ENCODE data around the gene RGS17.

RGS17 gene

DNA sequence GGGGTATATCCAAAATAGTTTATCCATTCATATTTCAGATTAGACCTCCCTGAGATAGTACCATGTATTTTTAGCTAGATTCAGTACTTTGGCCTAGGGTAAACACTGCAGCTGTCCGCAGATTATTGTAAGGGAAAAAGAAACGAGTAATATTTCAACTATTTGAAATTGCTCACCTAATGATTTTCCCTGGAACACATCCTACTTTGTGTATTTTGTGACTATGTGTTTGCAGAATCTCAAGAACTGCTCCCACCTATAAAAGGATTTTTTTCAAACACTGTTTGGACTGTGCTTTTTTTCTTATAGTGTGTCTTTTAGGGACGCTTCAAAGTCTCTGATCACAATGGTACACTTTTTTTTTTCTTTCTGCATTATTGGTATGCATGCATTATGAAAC, 42.3 kb downstream of the RGS17 start:
- TF ChIP-seq EP300 (IDR thresholded peaks at IDR 0.05; ENCODE audit: borderline replicate concordance) (no peak), EGR1 (IDR thresholded peaks at IDR 0.05) (no peak)

DNA sequence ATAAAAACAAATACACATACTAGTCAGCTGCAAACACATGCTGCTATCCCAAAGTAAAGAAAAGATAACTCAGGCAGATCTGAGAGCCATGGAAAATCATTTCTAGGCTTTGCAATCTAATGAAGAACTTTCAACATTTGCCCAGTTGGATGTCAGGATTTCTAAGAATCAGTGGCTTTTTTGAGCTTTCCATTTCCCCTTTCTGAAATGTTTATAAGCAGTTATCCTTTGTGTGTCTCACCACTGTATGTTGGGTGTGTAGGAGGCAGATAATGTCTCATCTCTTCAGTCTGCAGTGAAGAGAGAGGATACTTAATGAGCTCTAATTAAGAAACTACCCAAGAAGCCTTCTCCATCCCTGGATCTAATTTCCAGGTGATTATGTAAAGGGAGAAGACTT, 43.6 kb downstream of the RGS17 start:
- TF ChIP-seq, protein P1, sequence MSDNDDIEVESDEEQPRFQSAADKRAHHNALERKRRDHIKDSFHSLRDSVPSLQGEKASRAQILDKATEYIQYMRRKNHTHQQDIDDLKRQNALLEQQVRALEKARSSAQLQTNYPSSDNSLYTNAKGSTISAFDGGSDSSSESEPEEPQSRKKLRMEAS (IDR thresholded peaks at IDR 0.05) = no peak
- TF ChIP-seq, protein P2, sequence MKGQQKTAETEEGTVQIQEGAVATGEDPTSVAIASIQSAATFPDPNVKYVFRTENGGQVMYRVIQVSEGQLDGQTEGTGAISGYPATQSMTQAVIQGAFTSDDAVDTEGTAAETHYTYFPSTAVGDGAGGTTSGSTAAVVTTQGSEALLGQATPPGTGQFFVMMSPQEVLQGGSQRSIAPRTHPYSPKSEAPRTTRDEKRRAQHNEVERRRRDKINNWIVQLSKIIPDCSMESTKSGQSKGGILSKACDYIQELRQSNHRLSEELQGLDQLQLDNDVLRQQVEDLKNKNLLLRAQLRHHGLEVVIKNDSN (IDR thresholded peaks at IDR 0.05) = no peak
- no peak for TF ChIP-seq NFIC (IDR thresholded peaks at IDR 0.05)
- TF ChIP-seq, protein P3, sequence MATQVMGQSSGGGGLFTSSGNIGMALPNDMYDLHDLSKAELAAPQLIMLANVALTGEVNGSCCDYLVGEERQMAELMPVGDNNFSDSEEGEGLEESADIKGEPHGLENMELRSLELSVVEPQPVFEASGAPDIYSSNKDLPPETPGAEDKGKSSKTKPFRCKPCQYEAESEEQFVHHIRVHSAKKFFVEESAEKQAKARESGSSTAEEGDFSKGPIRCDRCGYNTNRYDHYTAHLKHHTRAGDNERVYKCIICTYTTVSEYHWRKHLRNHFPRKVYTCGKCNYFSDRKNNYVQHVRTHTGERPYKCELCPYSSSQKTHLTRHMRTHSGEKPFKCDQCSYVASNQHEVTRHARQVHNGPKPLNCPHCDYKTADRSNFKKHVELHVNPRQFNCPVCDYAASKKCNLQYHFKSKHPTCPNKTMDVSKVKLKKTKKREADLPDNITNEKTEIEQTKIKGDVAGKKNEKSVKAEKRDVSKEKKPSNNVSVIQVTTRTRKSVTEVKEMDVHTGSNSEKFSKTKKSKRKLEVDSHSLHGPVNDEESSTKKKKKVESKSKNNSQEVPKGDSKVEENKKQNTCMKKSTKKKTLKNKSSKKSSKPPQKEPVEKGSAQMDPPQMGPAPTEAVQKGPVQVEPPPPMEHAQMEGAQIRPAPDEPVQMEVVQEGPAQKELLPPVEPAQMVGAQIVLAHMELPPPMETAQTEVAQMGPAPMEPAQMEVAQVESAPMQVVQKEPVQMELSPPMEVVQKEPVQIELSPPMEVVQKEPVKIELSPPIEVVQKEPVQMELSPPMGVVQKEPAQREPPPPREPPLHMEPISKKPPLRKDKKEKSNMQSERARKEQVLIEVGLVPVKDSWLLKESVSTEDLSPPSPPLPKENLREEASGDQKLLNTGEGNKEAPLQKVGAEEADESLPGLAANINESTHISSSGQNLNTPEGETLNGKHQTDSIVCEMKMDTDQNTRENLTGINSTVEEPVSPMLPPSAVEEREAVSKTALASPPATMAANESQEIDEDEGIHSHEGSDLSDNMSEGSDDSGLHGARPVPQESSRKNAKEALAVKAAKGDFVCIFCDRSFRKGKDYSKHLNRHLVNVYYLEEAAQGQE (IDR thresholded peaks at IDR 0.05; ENCODE audit: low read depth) = no peak
- no peak for TF ChIP-seq TEAD4 (IDR thresholded peaks at IDR 0.05)
- no peak for TF ChIP-seq CEBPB (IDR thresholded peaks at IDR 0.05)
- TF ChIP-seq ZBTB7A (IDR thresholded peaks at IDR 0.05; ENCODE audit: low read depth) = no peak
- TF ChIP-seq YY1 (IDR thresholded peaks at IDR 0.05; ENCODE audit: low read depth) = no peak
- no peak for TF ChIP-seq EP300 (IDR thresholded peaks at IDR 0.05; ENCODE audit: borderline replicate concordance)
- no peak for TF ChIP-seq TCF12 (IDR thresholded peaks at IDR 0.05; ENCODE audit: low read depth)
- TF ChIP-seq EGR1 (IDR thresholded peaks at IDR 0.05) = no peak
- no peak for TF ChIP-seq RAD21 (IDR thresholded peaks at IDR 0.05; ENCODE audit: low read depth)
- TF ChIP-seq FOXM1 (IDR thresholded peaks at IDR 0.05; ENCODE audit: borderline replicate concordance, low read depth) = no peak
- TF ChIP-seq TAF1 (IDR thresholded peaks at IDR 0.05; ENCODE audit: low read depth) = no peak
- TF ChIP-seq CREB1 (IDR thresholded peaks at IDR 0.05; ENCODE audit: low read depth) = no peak

DNA sequence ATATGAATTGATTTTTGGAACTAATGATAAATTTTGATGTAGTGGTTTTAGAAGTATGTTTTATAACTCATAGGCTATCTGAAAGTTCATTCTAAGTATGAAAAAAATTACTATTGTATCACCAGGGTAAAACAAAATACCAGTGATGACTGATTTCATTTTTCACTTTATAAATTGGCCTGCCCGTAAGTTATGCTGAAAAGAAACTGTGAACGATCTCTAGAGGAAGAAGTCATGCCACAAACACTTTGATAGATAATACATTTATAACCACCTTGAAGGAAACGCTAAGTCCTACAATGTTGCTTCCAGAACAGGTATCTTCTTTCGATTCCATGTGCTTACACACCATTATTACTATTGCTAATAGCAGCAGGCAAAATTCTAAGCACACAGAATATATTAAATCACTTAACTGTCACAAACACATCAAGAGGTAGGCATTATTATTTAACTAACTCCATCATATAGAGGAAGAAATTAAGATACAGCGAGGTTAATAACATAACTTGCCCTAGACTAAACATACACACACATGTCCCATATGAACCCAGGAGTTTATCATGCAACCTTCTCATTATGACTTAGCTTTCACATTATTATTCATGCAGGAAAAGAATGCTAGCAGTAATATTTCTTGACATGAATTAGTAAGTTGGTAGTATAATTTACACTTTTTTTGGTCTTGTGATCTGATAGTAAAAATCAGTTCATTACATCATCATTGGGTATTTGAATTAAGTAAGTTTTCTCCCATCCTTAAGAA, 44.7 kb downstream of the RGS17 start:
- TF ChIP-seq CREB1 (IDR thresholded peaks at IDR 0.05; ENCODE audit: low read depth) (no peak), EP300 (IDR thresholded peaks at IDR 0.05; ENCODE audit: borderline replicate concordance) (no peak), NFIC (IDR thresholded peaks at IDR 0.05) (no peak)

DNA sequence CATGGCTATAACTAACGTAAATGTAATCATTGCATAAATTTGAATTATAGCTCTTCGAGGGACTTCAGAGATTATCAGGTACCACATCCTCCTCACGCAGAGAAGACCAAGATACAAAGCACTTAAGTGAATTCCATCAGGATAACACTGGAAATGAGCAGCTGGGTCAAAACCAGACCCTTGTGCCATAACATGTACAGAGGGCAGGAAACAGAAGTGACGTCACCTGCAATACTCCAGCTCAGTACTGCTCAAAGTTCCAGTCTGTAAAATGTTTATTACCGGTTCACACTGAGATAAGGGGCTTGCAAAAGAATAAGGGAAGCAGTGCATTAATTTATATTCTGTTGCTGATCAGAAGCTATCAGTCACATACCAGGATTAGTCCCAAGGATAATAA, 45.8 kb downstream of the RGS17 start:
- TF ChIP-seq FOXM1 (IDR thresholded peaks at IDR 0.05; ENCODE audit: borderline replicate concordance, low read depth) (no peak), RAD21 (IDR thresholded peaks at IDR 0.05; ENCODE audit: low read depth) (no peak), EGR1 (IDR thresholded peaks at IDR 0.05) (no peak), EP300 (IDR thresholded peaks at IDR 0.05; ENCODE audit: borderline replicate concordance) (no peak), TCF12 (IDR thresholded peaks at IDR 0.05; ENCODE audit: low read depth) (no peak), CEBPB (IDR thresholded peaks at IDR 0.05) (no peak), ZBTB7A (IDR thresholded peaks at IDR 0.05; ENCODE audit: low read depth) (no peak), TAF1 (IDR thresholded peaks at IDR 0.05; ENCODE audit: low read depth) (no peak), CREB1 (IDR thresholded peaks at IDR 0.05; ENCODE audit: low read depth) (no peak)
- TF ChIP-seq, protein P1 (IDR thresholded peaks at IDR 0.05) = no peak
- TF ChIP-seq, protein P2 (IDR thresholded peaks at IDR 0.05) = no peak
- TF ChIP-seq, protein P3 (IDR thresholded peaks at IDR 0.05; ENCODE audit: low read depth) = no peak

DNA sequence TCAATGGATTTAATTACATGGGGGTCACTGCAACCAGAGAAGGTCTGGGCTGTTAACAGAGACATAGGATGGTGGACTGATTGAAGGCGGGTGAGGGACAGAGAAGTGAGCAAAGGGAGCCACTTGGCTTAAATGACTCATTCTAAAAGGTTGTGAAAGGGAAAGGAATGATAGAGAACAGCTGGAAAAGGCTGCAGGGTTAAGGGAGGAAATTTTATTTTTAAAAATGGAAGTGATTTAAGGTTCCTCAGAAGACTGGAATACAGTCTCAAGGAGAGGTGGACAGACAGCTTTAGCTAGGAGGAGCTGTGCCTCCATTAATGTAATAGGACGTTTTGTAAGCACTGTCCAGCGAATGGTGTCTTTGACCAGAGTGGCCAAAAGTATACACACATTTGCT, 46.7 kb downstream of the RGS17 start:
- TF ChIP-seq RAD21 (IDR thresholded peaks at IDR 0.05; ENCODE audit: low read depth) = no peak
- no peak for TF ChIP-seq YY1 (IDR thresholded peaks at IDR 0.05; ENCODE audit: low read depth)
- no peak for TF ChIP-seq EGR1 (IDR thresholded peaks at IDR 0.05)
- TF ChIP-seq TEAD4 (IDR thresholded peaks at IDR 0.05) = no peak
- TF ChIP-seq EP300 (IDR thresholded peaks at IDR 0.05; ENCODE audit: borderline replicate concordance) = no peak

DNA sequence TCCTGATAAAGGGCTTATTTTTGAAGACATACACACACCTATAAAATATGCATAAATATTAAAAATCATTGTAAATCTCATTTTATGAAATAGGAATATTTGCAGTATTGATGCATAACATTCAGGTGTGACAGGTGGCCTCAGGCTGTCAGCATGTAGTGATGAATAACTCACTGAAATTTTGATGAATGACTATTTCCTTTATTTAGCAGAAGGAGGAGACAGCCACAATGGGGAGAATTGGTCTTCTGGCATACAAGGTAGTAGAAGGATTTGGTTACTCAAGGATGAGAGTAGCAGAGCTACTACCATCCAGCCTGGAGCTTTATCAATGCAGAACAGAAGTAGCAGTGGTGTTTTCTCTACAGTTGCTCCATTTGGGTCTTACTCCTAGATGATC, 47.2 kb downstream of the RGS17 start:
- TF ChIP-seq YY1 (IDR thresholded peaks at IDR 0.05; ENCODE audit: low read depth) = no peak
- no peak for TF ChIP-seq CEBPB (IDR thresholded peaks at IDR 0.05)
- no peak for TF ChIP-seq EGR1 (IDR thresholded peaks at IDR 0.05)
- no peak for TF ChIP-seq ZBTB7A (IDR thresholded peaks at IDR 0.05; ENCODE audit: low read depth)
- no peak for TF ChIP-seq TEAD4 (IDR thresholded peaks at IDR 0.05)
- no peak for TF ChIP-seq CREB1 (IDR thresholded peaks at IDR 0.05; ENCODE audit: low read depth)
- no peak for TF ChIP-seq RAD21 (IDR thresholded peaks at IDR 0.05; ENCODE audit: low read depth)
- no peak for TF ChIP-seq EP300 (IDR thresholded peaks at IDR 0.05; ENCODE audit: borderline replicate concordance)
